Neural progenitor cell (in vitro differentiated cells): ENCODE results near the gene LGR6.

ENCODE experiments used
- EZH2 ChIP-seq: fragments of 200-600 bp; sonication (generic); IDR thresholded peaks from 2 replicates; pipeline ENCODE4 v1.6.1; 2017; ENCODE audit warnings: antibody characterized with exemption, mild to moderate bottlenecking, moderate library complexity
- TF ChIP-seq, protein P1 (sequence below): fragments of 200-600 bp; sonication (generic); IDR thresholded peaks from 2 replicates; pipeline ENCODE4 v1.5.1; 2017; ENCODE audit warnings: antibody characterized with exemption, mild to moderate bottlenecking

- TF ChIP-seq EZH2: no peak
- TF ChIP-seq, protein P1, sequence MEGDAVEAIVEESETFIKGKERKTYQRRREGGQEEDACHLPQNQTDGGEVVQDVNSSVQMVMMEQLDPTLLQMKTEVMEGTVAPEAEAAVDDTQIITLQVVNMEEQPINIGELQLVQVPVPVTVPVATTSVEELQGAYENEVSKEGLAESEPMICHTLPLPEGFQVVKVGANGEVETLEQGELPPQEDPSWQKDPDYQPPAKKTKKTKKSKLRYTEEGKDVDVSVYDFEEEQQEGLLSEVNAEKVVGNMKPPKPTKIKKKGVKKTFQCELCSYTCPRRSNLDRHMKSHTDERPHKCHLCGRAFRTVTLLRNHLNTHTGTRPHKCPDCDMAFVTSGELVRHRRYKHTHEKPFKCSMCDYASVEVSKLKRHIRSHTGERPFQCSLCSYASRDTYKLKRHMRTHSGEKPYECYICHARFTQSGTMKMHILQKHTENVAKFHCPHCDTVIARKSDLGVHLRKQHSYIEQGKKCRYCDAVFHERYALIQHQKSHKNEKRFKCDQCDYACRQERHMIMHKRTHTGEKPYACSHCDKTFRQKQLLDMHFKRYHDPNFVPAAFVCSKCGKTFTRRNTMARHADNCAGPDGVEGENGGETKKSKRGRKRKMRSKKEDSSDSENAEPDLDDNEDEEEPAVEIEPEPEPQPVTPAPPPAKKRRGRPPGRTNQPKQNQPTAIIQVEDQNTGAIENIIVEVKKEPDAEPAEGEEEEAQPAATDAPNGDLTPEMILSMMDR: no peak
Measured at GRCh38 chr1:202221911-202222909, 28.6 kb downstream of the LGR6 start.
